ENCODE data around the gene FBF1.
"Not testable (repeated sequence)": the region's sequence is repeated elsewhere in the genome, so short reads cannot be mapped to it uniquely, and the experiment has no call there.

FBF1 gene

GRCh38 chr17:75875940-75876189 lies 65.0 kb downstream of the FBF1 start:
- H3K4me1 ChIP-seq (ENCODE audit: insufficient read depth, insufficient read length) = peaks cover 22% of the 10 kb centered on the region
- TF ChIP-seq SUZ12 (IDR thresholded peaks at IDR 0.05; ENCODE audit: extremely low read depth, insufficient read depth, insufficient read length) (no peak), YY1 (IDR thresholded peaks at IDR 0.05; ENCODE audit: insufficient read depth, insufficient read length) (no peak), ZNF274 (IDR thresholded peaks at IDR 0.05; ENCODE audit: low read depth, low read length) (no peak)
- no peak overlapping the region for H3K4me3 ChIP-seq (ENCODE audit: insufficient read length, low read depth)
- no peak for DNase-seq (ENCODE audit: low read depth, low spot score)
- H3K36me3 ChIP-seq (ENCODE audit: insufficient read depth, insufficient read length, low read length) = peaks cover 32% of the 10 kb centered on the region
- no peaks in the 10 kb centered on the region for H3K9me3 ChIP-seq (ENCODE audit: insufficient read depth, low read length)
- H3K9ac ChIP-seq (ENCODE audit: insufficient read length, low read depth) = peak overlapping the region; percentile 61
- H3K27me3 ChIP-seq (ENCODE audit: insufficient read depth, insufficient read length) = peaks cover 13% of the 10 kb centered on the region

- Histone ChIP-seq H3K36me3 (ENCODE audit: insufficient read depth, insufficient read length, low read length) (peaks cover 32% of the 10 kb centered on the region), H3K4me1 (ENCODE audit: insufficient read depth, insufficient read length) (peaks cover 22% of the 10 kb centered on the region), H3K4me3 (ENCODE audit: insufficient read length, low read depth) (no peak overlapping the region), H3K27me3 (ENCODE audit: insufficient read depth, insufficient read length) (peaks cover 13% of the 10 kb centered on the region), H3K9me3 (ENCODE audit: insufficient read depth, low read length) (no peaks in the 10 kb centered on the region), H3K9ac (ENCODE audit: insufficient read length, low read depth) (peak overlapping the region; percentile 61)
- no peak for TF ChIP-seq SUZ12 (IDR thresholded peaks at IDR 0.05; ENCODE audit: extremely low read depth, insufficient read depth, insufficient read length)
- TF ChIP-seq ZNF274 (IDR thresholded peaks at IDR 0.05; ENCODE audit: low read depth, low read length) = no peak
- TF ChIP-seq YY1 (IDR thresholded peaks at IDR 0.05; ENCODE audit: insufficient read depth, insufficient read length) = no peak
- no peak for DNase-seq (ENCODE audit: low read depth, low spot score)
Observed at GRCh38 chr17:75875182-75875939, 65.5 kb downstream of the FBF1 start.

GRCh38 chr17:75874323-75875181 lies 66.3 kb downstream of the FBF1 start:
- no peak overlapping the region for H3K9ac ChIP-seq (ENCODE audit: insufficient read length, low read depth)
- no peak for TF ChIP-seq YY1 (IDR thresholded peaks at IDR 0.05; ENCODE audit: insufficient read depth, insufficient read length)
- TF ChIP-seq SUZ12 (IDR thresholded peaks at IDR 0.05; ENCODE audit: extremely low read depth, insufficient read depth, insufficient read length) = no peak
- no peak for TF ChIP-seq ZNF274 (IDR thresholded peaks at IDR 0.05; ENCODE audit: low read depth, low read length)
- no peak for DNase-seq (ENCODE audit: low read depth, low spot score)
- no peak overlapping the region for H3K4me3 ChIP-seq (ENCODE audit: insufficient read length, low read depth)
- peaks cover 13% of the 10 kb centered on the region for H3K27me3 ChIP-seq (ENCODE audit: insufficient read depth, insufficient read length)
- peaks cover 32% of the 10 kb centered on the region for H3K36me3 ChIP-seq (ENCODE audit: insufficient read depth, insufficient read length, low read length)
- H3K4me1 ChIP-seq (ENCODE audit: insufficient read depth, insufficient read length) = peaks cover 22% of the 10 kb centered on the region
- H3K9me3 ChIP-seq (ENCODE audit: insufficient read depth, low read length) = no peaks in the 10 kb centered on the region

- no peak overlapping the region for H3K4me3 ChIP-seq (ENCODE audit: insufficient read length, low read depth)
- H3K9me3 ChIP-seq (ENCODE audit: insufficient read depth, low read length) = no peaks in the 10 kb centered on the region
- H3K9ac ChIP-seq (ENCODE audit: insufficient read length, low read depth) = no peak overlapping the region
- peaks cover 22% of the 10 kb centered on the region for H3K4me1 ChIP-seq (ENCODE audit: insufficient read depth, insufficient read length)
- H3K36me3 ChIP-seq (ENCODE audit: insufficient read depth, insufficient read length, low read length) = peaks cover 32% of the 10 kb centered on the region
- no peak for DNase-seq (ENCODE audit: low read depth, low spot score)
- H3K27me3 ChIP-seq (ENCODE audit: insufficient read depth, insufficient read length) = peaks cover 13% of the 10 kb centered on the region
- TF ChIP-seq YY1 (IDR thresholded peaks at IDR 0.05; ENCODE audit: insufficient read depth, insufficient read length) = no peak
- no peak for TF ChIP-seq SUZ12 (IDR thresholded peaks at IDR 0.05; ENCODE audit: extremely low read depth, insufficient read depth, insufficient read length)
- TF ChIP-seq ZNF274 (IDR thresholded peaks at IDR 0.05; ENCODE audit: low read depth, low read length) = no peak
Observed at GRCh38 chr17:75873587-75874322, 67.1 kb downstream of the FBF1 start.

- DNase-seq (ENCODE audit: low read depth, low spot score) = no peak
- Histone ChIP-seq H3K4me1 (ENCODE audit: insufficient read depth, insufficient read length) (peaks cover 22% of the 10 kb centered on the region), H3K4me3 (ENCODE audit: insufficient read length, low read depth) (no peak overlapping the region), H3K9me3 (ENCODE audit: insufficient read depth, low read length) (no peaks in the 10 kb centered on the region), H3K36me3 (ENCODE audit: insufficient read depth, insufficient read length, low read length) (peaks cover 32% of the 10 kb centered on the region), H3K27me3 (ENCODE audit: insufficient read depth, insufficient read length) (peaks cover 13% of the 10 kb centered on the region), H3K9ac (ENCODE audit: insufficient read length, low read depth) (peak overlapping the region; percentile 4)
- TF ChIP-seq SUZ12 (IDR thresholded peaks at IDR 0.05; ENCODE audit: extremely low read depth, insufficient read depth, insufficient read length) (no peak), ZNF274 (IDR thresholded peaks at IDR 0.05; ENCODE audit: low read depth, low read length) (no peak), YY1 (IDR thresholded peaks at IDR 0.05; ENCODE audit: insufficient read depth, insufficient read length) (no peak)
Observed at GRCh38 chr17:75872434-75873351, 68.1 kb downstream of the FBF1 start.

GRCh38 chr17:75870228-75870627 lies 70.6 kb downstream of the FBF1 start:
- not testable (repeated sequence) for H3K9ac ChIP-seq (ENCODE audit: insufficient read length, low read depth); H3K4me3 ChIP-seq (ENCODE audit: insufficient read length, low read depth); H3K9me3 ChIP-seq (ENCODE audit: insufficient read depth, low read length); H3K27me3 ChIP-seq (ENCODE audit: insufficient read depth, insufficient read length); H3K4me1 ChIP-seq (ENCODE audit: insufficient read depth, insufficient read length); DNase-seq (ENCODE audit: low read depth, low spot score)
- peaks cover 17% of the 10 kb centered on the region for H3K36me3 ChIP-seq (ENCODE audit: insufficient read depth, insufficient read length, low read length)
